HG02763 (cell line): ENCODE data around the gene SH2B2.
"Not testable (repeated sequence)": the region's sequence is repeated elsewhere in the genome, so short reads cannot be mapped to it uniquely, and the experiment has no call there.

ENCODE experiments used
- ATAC-seq: cut with Tn5 transposase; IDR thresholded peaks from one replicate; pipeline ENCODE4 v1.9.1; 2021; ENCODE audit warnings: mild to moderate bottlenecking, moderate library complexity; ENCODE audit not compliant: unreplicated experiment

The SH2B2 gene

GRCh38 chr7:102284891-102285539 is 1.7 kb upstream of the SH2B2 start:
- no peak for ATAC-seq

- no peak for ATAC-seq
Measured at GRCh38 chr7:102285540-102286236, 980 bp upstream of the SH2B2 start.

- peak; percentile 2 for ATAC-seq
Measured at GRCh38 chr7:102287111-102287980, 678 bp downstream of the SH2B2 start.

- ATAC-seq: no peak
Measured at GRCh38 chr7:102287981-102288278, 1.3 kb downstream of the SH2B2 start.

DNA sequence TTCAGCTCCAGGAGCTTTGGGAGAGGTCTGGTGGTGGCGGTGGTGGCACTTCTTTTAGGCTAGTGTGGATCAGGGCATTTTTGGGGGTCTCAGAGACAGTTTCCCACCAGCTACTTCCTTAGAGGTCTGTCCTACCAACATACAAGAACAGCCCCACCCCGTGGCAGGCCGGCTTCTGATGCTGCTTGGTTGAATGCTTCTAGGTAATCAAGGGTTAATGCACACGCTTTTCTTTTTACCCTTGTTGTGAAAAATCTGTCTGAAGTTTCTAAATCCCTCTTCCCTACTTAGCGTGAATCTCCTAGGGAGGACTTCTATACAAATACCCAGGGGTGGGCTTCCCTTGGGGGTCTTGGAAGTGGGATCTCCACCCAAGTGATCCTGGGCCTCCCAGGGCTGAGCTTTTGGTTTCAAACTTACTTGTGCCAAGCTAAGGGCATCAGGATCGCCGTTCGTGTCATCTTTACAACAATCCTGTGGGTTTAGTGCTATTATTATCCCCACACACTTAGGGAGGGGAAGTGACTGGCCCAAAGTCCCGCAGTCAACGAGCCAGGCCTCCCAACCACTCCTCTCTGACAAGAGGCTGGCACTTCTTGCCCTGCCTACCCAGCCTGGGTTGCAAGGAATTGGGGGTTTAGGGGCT is 1.7 kb downstream of the SH2B2 start:
- ATAC-seq: no peak

GRCh38 chr7:102289057-102289456 is 2.4 kb downstream of the SH2B2 start:
- no peak for ATAC-seq

DNA sequence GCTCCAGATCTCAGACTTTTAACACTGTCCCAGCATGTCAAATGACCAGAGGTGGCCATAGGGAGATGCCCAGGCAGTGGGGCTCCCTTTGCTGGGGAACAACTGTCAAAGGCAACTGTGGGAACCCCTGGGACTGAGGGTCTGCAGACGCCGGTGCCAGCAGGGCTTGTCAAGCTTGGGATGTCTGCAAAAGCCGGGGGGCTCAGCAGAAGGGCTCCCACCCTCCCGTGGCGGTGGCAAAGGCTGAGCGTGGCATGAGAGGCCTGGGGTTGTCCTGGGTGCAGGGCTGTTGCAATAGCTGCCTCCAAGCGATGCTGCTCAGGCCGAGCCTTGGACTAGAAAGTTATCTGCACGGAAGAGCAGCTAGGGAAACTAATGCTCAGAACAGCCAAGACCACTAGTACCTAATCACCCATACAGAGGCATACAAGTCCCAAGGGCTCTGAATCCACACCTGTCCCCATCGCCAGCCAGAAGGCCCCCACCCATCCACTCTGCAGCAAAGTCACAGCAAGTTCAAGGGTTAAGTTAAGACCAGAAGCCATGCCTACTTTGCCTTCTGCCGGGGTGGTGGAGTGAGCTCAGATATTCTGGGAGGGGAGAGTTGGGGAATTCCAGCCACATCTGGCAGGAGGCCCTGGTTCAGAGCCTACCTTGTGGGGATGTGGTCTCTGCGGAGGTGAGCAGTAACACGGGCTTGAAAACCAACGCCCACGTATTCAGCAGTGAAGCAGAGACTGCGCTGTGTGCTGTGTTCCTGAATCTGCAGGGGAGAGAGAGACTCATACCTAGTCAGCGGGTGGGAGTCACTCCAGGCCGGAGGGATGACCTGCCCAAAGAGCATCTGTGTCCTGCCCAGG is 4.6 kb downstream of the SH2B2 start:
- peak; percentile 35 for ATAC-seq

DNA sequence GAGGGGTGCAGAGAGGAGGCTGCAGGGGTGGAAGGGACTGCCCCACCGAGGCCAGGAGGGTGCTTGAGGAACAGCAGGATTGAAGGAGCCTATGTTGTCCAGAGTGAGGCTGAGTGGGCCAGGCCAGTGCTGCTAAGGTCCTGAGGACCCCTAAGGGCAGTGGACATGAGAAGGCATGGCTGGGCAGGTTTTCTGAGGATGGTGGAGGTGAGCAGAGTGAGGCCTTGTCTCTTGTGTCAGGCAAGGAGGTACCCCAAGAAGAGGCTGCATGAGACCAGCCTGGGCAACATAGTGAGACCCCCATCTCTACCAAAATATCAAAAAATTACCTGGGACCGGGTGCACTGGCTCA is 5.2 kb downstream of the SH2B2 start:
- no peak for ATAC-seq

- no peak for ATAC-seq
Measured at GRCh38 chr7:102292813-102293798, 6.4 kb downstream of the SH2B2 start.

DNA sequence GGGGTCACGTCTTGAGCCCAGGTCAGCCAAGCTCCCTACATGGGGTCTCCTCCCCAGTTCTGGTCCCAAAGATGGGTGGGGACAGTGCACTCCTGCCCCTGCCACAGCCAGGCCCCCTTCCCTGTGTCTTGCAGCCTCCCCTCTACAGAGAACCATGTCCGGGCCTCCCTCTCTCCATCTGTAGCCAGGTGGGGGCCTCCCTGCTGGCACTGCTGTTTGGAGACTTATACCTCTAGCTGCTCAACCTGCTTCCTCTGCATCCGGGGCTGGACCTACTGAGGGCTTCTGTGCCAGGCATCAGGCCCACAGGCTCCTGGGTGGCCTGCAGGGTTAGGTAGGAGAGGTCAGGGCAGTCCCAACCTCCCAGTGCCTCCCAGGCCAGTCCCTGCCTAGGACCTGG is 7.9 kb downstream of the SH2B2 start:
- ATAC-seq: no peak

- no peak for ATAC-seq
Measured at GRCh38 chr7:102295346-102296178, 8.9 kb downstream of the SH2B2 start.

DNA sequence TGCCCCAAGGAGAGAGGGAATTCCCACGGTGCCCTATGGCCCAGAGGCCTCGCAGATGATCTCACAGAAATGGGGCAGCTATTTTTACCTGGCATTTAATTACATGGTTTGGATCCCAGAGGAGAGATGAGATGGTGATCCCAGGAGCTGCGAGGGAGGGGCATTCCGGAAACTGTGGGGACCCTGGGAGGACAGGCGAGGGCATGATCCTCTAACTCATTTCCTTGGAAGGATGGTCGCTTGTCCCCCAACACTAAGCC is 9.4 kb downstream of the SH2B2 start:
- no peak for ATAC-seq

DNA sequence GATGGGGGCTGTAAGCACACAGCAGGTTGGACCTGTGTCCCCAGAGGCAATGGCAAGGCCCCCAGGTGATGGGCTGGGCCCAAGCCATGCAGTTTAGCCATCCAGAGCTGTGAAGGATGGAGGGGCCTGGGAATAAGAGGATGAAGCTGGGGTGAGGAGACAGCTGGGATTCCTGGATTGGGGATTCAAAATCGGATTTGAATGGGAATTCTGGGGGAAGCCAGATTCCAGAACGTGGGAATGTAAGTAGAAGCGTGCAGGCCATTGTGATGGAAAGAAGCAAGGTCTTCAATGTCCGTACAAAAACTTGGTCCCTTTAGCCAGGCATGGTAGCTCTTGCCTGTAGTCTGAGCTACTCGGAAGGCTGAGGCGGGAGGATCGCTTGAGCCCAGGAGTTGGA is 9.8 kb downstream of the SH2B2 start:
- ATAC-seq: no peak

DNA sequence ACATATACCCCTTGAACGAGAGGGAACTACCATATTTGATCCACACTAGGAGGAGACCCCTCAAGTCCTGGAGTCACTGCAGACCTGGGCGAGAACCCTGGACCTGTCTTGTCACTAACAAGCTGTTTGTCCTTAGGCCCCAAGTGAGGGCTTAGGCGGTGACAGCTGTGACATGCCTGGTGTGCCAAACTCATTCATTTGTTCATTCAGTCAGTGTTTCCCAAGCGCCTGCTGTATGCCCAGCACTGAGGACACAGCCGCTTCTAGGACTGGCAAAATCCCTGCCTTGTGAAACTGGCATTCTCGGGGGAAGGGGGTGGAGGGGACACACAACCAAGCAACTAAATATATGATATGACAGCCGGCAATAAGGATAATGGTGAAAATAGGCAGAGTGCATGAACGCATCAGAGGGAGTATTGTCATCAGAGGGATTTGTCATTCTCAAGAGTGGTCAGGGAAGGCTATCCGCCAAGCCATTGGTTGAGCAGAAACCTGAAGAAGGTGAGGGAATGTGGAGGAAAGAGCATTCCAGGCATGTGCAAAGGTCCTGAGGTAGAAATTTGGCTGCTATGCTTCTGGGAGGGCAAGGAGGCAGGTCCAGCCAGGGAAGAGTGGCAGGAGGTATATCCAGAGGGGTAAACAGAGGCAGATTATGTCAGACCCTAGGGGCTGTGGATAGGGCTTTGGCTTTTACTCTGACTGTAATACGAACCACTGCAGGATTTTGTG is 11.0 kb downstream of the SH2B2 start:
- ATAC-seq: no peak

DNA sequence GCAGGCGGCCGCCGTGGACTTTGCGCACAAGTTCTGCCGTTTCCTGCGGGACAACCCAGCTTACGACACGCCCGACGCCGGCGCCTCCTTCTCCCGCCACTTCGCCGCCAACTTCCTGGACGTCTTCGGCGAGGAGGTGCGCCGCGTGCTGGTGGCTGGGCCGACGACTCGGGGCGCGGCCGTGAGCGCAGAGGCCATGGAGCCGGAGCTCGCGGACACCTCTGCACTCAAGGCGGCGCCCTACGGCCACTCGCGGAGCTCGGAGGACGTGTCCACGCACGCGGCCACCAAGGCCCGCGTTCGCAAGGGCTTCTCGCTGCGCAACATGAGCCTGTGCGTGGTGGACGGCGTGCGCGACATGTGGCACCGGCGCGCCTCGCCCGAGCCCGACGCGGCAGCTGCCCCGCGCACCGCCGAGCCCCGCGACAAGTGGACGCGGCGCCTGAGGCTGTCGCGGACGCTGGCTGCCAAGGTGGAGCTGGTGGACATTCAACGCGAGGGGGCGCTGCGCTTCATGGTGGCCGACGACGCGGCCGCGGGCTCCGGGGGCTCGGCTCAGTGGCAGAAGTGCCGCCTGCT is 14.1 kb downstream of the SH2B2 start:
- no peak for ATAC-seq

- ATAC-seq: not testable (repeated sequence)
Measured at GRCh38 chr7:102301367-102301766, 14.7 kb downstream of the SH2B2 start.

DNA sequence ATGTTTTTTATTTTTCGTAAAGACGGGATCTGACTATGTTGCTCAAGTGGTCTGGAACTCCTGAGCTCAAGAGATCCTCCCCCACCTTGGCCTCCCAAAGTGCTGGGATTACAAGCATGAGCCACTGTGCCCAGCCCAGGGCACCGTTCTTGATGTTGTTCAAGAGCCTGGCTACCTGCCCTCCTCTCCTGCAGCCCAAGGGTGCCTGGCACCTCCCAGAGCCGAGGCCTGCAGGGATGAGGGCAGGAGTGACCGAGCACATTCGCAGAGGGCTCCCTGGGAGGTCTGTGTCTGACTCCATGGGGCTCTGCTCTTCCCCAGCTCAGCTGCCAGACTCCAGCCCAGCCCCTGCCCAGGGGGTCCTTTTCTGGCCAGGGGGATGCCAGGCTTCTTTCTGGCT is 15.4 kb downstream of the SH2B2 start:
- ATAC-seq: no peak
